Upper lobe of left lung (tissue), 6 donors: ENCODE measurements around the gene SLC22A17. TPM values are rescaled to one million over a fixed set of nuclear protein-coding genes. Genes with fewer than 3 reads are reported as not detected.

ENCODE experiments used
- ATAC-seq, 2 donors: fragments of 200-7000 bp; cut with Tn5 transposase; one replicate each; pipeline ENCODE4 v1.9.1; 2022; ENCODE audit warnings: mild to moderate bottlenecking in 2 of 2, moderate library complexity in 2 of 2; ENCODE audit not compliant: low FRiP score in 2 of 2
- DNase-seq, 2 donors: peaks; one replicate each; pipeline ENCODE4 v3.0.0-alpha.2; 2019 to 2020
- H3K27ac ChIP-seq, 4 donors: fragments of 200-600 bp; sonication (generic); one replicate each; pipeline ENCODE4 v1.5.1; 2016 to 2019
- H3K27me3 ChIP-seq, 4 donors: fragments of 200-600 bp; sonication (generic); one replicate each; pipeline ENCODE4 v1.5.1; 2017 to 2019
- H3K36me3 ChIP-seq, 4 donors: fragments of 200-600 bp; sonication (generic); one replicate each; pipeline ENCODE4 v1.5.1; 2016 to 2019
- H3K4me1 ChIP-seq, 4 donors: fragments of 200-600 bp; sonication (generic); one replicate each; pipeline ENCODE4 v1.5.1; 2018 to 2019
- H3K4me3 ChIP-seq, 4 donors: fragments of 200-600 bp; sonication (generic); one replicate each; pipeline ENCODE4 v1.5.1; 2017 to 2019; ENCODE audit warnings: mild to moderate bottlenecking in 2 of 4, moderate library complexity in 1 of 4
- H3K9me3 ChIP-seq, 4 donors: fragments of 200-600 bp; sonication (generic); one replicate each; pipeline ENCODE4 v1.5.1; 2018 to 2019
- CTCF ChIP-seq, 6 experiments: fragments of 450-650 bp in 4 of 6; fragments of 200-600 bp in 2 of 6; sonication (generic) in 2 of 6; IDR thresholded peaks; one replicate each; pipeline ENCODE4 v1.5.1; 2016 to 2019; ENCODE audit warnings: antibody characterized with exemption in 6 of 6
- EP300 ChIP-seq, 4 donors: sonication (generic); formaldehyde crosslinking; IDR thresholded peaks; one replicate each; pipeline ENCODE4 v1.5.1; 2017; ENCODE audit warnings: antibody characterized with exemption in 4 of 4, control low read depth in 2 of 4
- POLR2A ChIP-seq, 4 donors: fragments of 450-650 bp; IDR thresholded peaks; one replicate each; pipeline ENCODE4 v1.5.1; 2016 to 2017; ENCODE audit warnings: antibody characterized with exemption in 4 of 4, mild to moderate bottlenecking in 2 of 4
- POLR2AphosphoS5 ChIP-seq, 2 donors: sonication (generic); formaldehyde crosslinking; IDR thresholded peaks; one replicate each; pipeline ENCODE4 v1.5.1; 2017; ENCODE audit warnings: antibody characterized with exemption in 2 of 2
- WGBS, 2 donors: methylation state at CpG; one replicate each; pipeline ENCODE4 v1.1.5; 2017 to 2018; 5-methylcytosine and 5-hydroxymethylcytosine counted together
- total RNA-seq, 6 donors: library from RNA; depleted of rRNA in 4 of 6; stranded (reverse); fragments of >200 nt in 4 of 6; gene quantifications; one replicate each; pipeline versions ENCODE4 v1.1.0 to v1.2.1, GENCODE V29; 2016 to 2021
- donor health status: DM: no; HTN: no; CAD: no; lungs with moderate emphysema.
- donor health status: DM: no; HTN: yes; CAD: no; lungs with severe emphysema.

Gene SLC22A17
- total RNA-seq, 6 donors from 2014 or later: 5.8 to 16.8 (median 12.4) TPM

GRCh38 chr14:23377573-23378563 lies 25.2 kb upstream of the SLC22A17 start:
- Histone ChIP-seq H3K4me3 (no peak overlapping the region), H3K9me3 (no peaks in the 10 kb centered on the region), H3K27ac (no peak overlapping the region), H3K36me3 (no peaks in the 10 kb centered on the region), H3K4me1 (peaks cover 0 to 5% (median 0%) of the 10 kb centered on the region in 4 donors), H3K27me3 (no peaks in the 10 kb centered on the region)
- 81 to 86% methylated on average over 11 to 14 of the region's 14 CpGs for WGBS, 2 donors
- no peak for TF ChIP-seq EP300 (IDR thresholded peaks at IDR 0.05)
- TF ChIP-seq POLR2AphosphoS5 (IDR thresholded peaks at IDR 0.05): no peak
- no peak for TF ChIP-seq CTCF (IDR thresholded peaks at IDR 0.05)
- no peak for TF ChIP-seq POLR2A (IDR thresholded peaks at IDR 0.05)
- no peak for ATAC-seq
- no peak for DNase-seq

GRCh38 chr14:23377198-23377550 lies 24.5 kb upstream of the SLC22A17 start:
- ATAC-seq (no peak), DNase-seq (no peak)
- Histone ChIP-seq H3K4me3 (no peak overlapping the region), H3K36me3 (no peaks in the 10 kb centered on the region), H3K9me3 (no peaks in the 10 kb centered on the region), H3K4me1 (peaks cover 0 to 5% (median 0%) of the 10 kb centered on the region in 4 donors), H3K27me3 (no peaks in the 10 kb centered on the region), H3K27ac (no peak overlapping the region)
- 74% methylated on average over 4 to 11 of the region's 11 CpGs for WGBS, 2 donors
- TF ChIP-seq CTCF (IDR thresholded peaks at IDR 0.05): no peak
- no peak for TF ChIP-seq POLR2A (IDR thresholded peaks at IDR 0.05)
- TF ChIP-seq POLR2AphosphoS5 (IDR thresholded peaks at IDR 0.05): no peak
- no peak for TF ChIP-seq EP300 (IDR thresholded peaks at IDR 0.05)

- DNase-seq (no peak), ATAC-seq (peak in 1 of 2 donors; percentile 29)
- no peaks in the 10 kb centered on the region for H3K36me3 ChIP-seq
- no peak within 1 kb of the TSS for H3K4me3 ChIP-seq
- H3K27me3 ChIP-seq: no peaks in the 10 kb centered on the region
- H3K27ac ChIP-seq: no peak within 1 kb of the TSS
- H3K9me3 ChIP-seq: no peaks in the 10 kb centered on the region
- peaks cover 0 to 5% (median 0%) of the 10 kb centered on the region in 4 donors for H3K4me1 ChIP-seq
- 59% methylated on average over 12 to 13 of the region's 13 CpGs for WGBS, 2 donors
- no peak for TF ChIP-seq POLR2AphosphoS5 (IDR thresholded peaks at IDR 0.05)
- no peak for TF ChIP-seq CTCF (IDR thresholded peaks at IDR 0.05)
- TF ChIP-seq POLR2A (IDR thresholded peaks at IDR 0.05): no peak
- TF ChIP-seq EP300 (IDR thresholded peaks at IDR 0.05): no peak
These were observed 24.0 kb upstream of the SLC22A17 start, which contains the start of gene CMTM5 for GRCh38 chr14:23376482-23377197. Gene CMTM5 (plus strand): TSS chr14:23377046. CDS start chr14:23377252, 206 bp downstream.

GRCh38 chr14:23375527-23376251 lies 23.0 kb upstream of the SLC22A17 start:
- Histone ChIP-seq H3K4me3 (no peak overlapping the region), H3K9me3 (no peaks in the 10 kb centered on the region), H3K4me1 (peaks cover 0 to 5% (median 0%) of the 10 kb centered on the region in 4 donors), H3K27me3 (no peaks in the 10 kb centered on the region), H3K36me3 (no peaks in the 10 kb centered on the region), H3K27ac (no peak overlapping the region)
- no peak for TF ChIP-seq POLR2A (IDR thresholded peaks at IDR 0.05)
- no peak for TF ChIP-seq POLR2AphosphoS5 (IDR thresholded peaks at IDR 0.05)
- TF ChIP-seq CTCF (IDR thresholded peaks at IDR 0.05): no peak
- TF ChIP-seq EP300 (IDR thresholded peaks at IDR 0.05): no peak
- no peak for ATAC-seq
- peak in 1 of 2 donors; percentile 72 for DNase-seq
- WGBS, 2 donors: 87% methylated on average over 15 to 18 of the region's 21 CpGs
